Thymus (tissue), 11 donors: ENCODE data around the gene KLF3. TPM values are rescaled to one million over a fixed set of nuclear protein-coding genes. Genes with fewer than 3 reads are reported as not detected.

Experiments used
- DNase-seq, 9 donors: peaks; one replicate each; pipeline ENCODE4 v3.0.0-alpha.2; 2013; ENCODE audit warnings: low spot score in 9 of 9, low read depth in 6 of 9, missing footprints in 1 of 9
- H3K27ac ChIP-seq, 2 donors: one replicate each; pipeline ENCODE4 v1.5.1; 2013; ENCODE audit warnings: control low read depth in 1 of 2, low read depth in 1 of 2, low read length in 1 of 2, mild to moderate bottlenecking in 1 of 2, moderate library complexity in 1 of 2
- H3K27me3 ChIP-seq, 2 donors: one replicate each; pipeline ENCODE4 v1.5.1; 2013; ENCODE audit warnings: low read length in 1 of 2; ENCODE audit not compliant: control insufficient read depth in 2 of 2, insufficient read depth in 1 of 2
- H3K36me3 ChIP-seq, 2 donors: one replicate each; pipeline ENCODE4 v1.5.1; 2013; ENCODE audit warnings: low read length in 1 of 2, mild to moderate bottlenecking in 1 of 2, moderate library complexity in 1 of 2; ENCODE audit not compliant: control insufficient read depth in 2 of 2, insufficient read depth in 2 of 2
- H3K4me1 ChIP-seq, 2 donors: one replicate each; pipeline ENCODE4 v1.5.1; 2013; ENCODE audit warnings: low read length in 2 of 2; ENCODE audit not compliant: control insufficient read depth in 2 of 2, insufficient read depth in 2 of 2
- H3K4me3 ChIP-seq, 2 donors: one replicate each; pipeline ENCODE4 v1.5.1; 2013; ENCODE audit warnings: low read length in 2 of 2, control low read depth in 1 of 2, mild to moderate bottlenecking in 1 of 2
- H3K9me3 ChIP-seq, 2 donors: one replicate each; pipeline ENCODE4 v1.5.1; 2013; ENCODE audit warnings: low read length in 1 of 2, mild to moderate bottlenecking in 1 of 2; ENCODE audit not compliant: control insufficient read depth in 2 of 2, insufficient read depth in 1 of 2
- WGBS: extraction: QIAGEN DNeasy Blood & Tissue Kit; methylation state at CpG from one replicate; pipeline ENCODE4 v1.1.7; 2013; 5-methylcytosine and 5-hydroxymethylcytosine counted together
- polyA plus RNA-seq: library from polyadenylated mRNA; stranded (reverse); fragments of 200-250 nt; gene quantifications from one replicate; pipeline ENCODE4 v1.2.3, GENCODE V29; 2013
- total RNA-seq: library from RNA; stranded (reverse); fragments of 120-200 nt; gene quantifications from one replicate; pipeline ENCODE4 v1.2.4, GENCODE V29; 2013
- donor health status: healthy.

Gene KLF3
- total and polyA plus RNA-seq, 2 donors, result 11.0 to 23.8 TPM

GRCh38 chr4:38734911-38735310 is 70.9 kb downstream of the KLF3 start:
- WGBS, result 98% methylated on average over 2 of the region's 2 CpGs
- H3K4me1 ChIP-seq, result peaks cover 0 to 4% of the 10 kb centered on the region in 2 donors
- no peak overlapping the region for H3K27ac ChIP-seq
- peaks cover 0 to 7% of the 10 kb centered on the region in 2 donors for H3K9me3 ChIP-seq
- no peak overlapping the region for H3K4me3 ChIP-seq
- DNase-seq, result no peak
- H3K36me3 ChIP-seq, result no peaks in the 10 kb centered on the region
- no peaks in the 10 kb centered on the region for H3K27me3 ChIP-seq

GRCh38 chr4:38735870-38736269 is 71.9 kb downstream of the KLF3 start:
- DNase-seq, result no peak
- Histone ChIP-seq H3K9me3 (peaks cover 0 to 7% of the 10 kb centered on the region in 2 donors), H3K4me3 (no peak overlapping the region), H3K4me1 (peaks cover 0 to 4% of the 10 kb centered on the region in 2 donors), H3K27me3 (no peaks in the 10 kb centered on the region), H3K36me3 (no peaks in the 10 kb centered on the region), H3K27ac (no peak overlapping the region)
- 97% methylated on average over 3 of the region's 3 CpGs for WGBS

DNA sequence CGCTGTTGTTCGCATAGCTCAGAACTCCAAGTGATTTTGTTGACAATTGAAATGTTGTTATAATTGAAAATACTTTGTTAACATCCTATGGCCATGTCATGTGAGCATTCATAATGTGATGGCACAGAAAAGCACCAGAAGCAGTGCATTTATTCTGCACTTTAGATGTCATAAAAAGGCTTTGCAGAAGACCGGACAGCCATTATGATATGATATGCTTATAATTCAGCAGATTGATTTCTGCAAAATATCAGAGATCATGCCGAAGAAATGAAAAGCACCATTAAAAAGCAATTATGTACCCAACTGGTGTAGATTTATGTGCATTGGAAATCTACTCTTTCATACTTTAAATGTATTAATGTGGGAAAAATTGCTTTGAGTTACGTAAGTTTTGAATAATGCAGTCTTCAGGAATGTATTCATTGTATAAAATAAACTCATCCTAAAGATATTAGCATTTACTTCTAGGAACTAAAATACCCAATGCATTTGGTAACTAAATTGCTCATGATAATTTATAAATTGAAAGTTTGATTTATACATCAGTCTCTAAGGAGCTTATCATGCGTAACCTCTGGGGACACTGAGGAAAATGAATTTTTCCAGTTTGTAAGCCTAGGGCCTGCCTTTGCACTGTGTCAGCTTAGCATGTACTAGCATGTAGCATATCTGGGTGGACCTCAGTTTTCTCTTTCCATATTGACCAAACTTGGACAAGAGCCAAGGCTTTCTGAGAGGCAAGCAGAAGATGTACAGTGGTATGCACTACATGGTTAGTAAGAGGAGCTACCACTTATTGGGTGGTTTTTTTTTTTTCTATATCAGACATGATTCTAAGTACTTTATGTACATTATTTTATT is 75.2 kb downstream of the KLF3 start:
- H3K4me1 ChIP-seq, result peaks cover 0 to 2% of the 10 kb centered on the region in 2 donors
- no peak for DNase-seq
- H3K27ac ChIP-seq, result no peak overlapping the region
- no peaks in the 10 kb centered on the region for H3K36me3 ChIP-seq
- H3K4me3 ChIP-seq, result no peak overlapping the region
- WGBS, result 98% methylated on average over 6 of the region's 6 CpGs
- no peaks in the 10 kb centered on the region for H3K27me3 ChIP-seq
- no peaks in the 10 kb centered on the region for H3K9me3 ChIP-seq

- H3K27me3 ChIP-seq, result no peaks in the 10 kb centered on the region
- H3K4me1 ChIP-seq, result peaks cover 0 to 2% of the 10 kb centered on the region in 2 donors
- H3K27ac ChIP-seq, result no peak overlapping the region
- H3K4me3 ChIP-seq, result no peak overlapping the region
- H3K36me3 ChIP-seq, result no peaks in the 10 kb centered on the region
- H3K9me3 ChIP-seq, result no peaks in the 10 kb centered on the region
- 80% methylated on average over 2 of the region's 2 CpGs for WGBS
- no peak for DNase-seq
Measured at GRCh38 chr4:38740303-38740702, 76.3 kb downstream of the KLF3 start.

DNA sequence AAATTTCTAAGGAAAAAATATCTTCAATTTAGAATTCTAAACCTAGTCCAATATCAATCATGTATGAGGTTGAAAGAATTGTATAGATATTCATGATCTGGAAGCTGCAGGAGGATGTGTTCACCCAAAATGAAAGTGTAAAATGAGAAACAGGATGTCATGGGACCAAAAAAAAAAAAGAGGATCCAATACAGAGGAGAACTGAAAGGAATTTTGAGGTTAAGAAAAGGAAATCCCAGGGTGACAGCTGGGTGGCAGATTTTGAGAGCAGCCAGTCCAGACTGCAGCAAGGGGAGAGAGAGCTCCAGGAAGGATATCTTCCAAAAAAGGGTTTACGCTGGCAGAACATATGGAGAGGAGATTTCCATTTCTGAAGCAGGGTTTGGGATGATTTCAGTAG is 79.9 kb downstream of the KLF3 start:
- Histone ChIP-seq H3K27me3 (no peaks in the 10 kb centered on the region), H3K9me3 (peaks cover 0 to 14% of the 10 kb centered on the region in 2 donors), H3K27ac (no peak overlapping the region), H3K36me3 (no peaks in the 10 kb centered on the region), H3K4me1 (peaks cover 0 to 2% of the 10 kb centered on the region in 2 donors), H3K4me3 (no peak overlapping the region)
- DNase-seq, result no peak
- 77% methylated on average over 1 of the region's 1 CpG for WGBS

- no peak for DNase-seq
- Histone ChIP-seq H3K4me1 (peaks cover 0 to 2% of the 10 kb centered on the region in 2 donors), H3K9me3 (peaks cover 0 to 14% of the 10 kb centered on the region in 2 donors), H3K36me3 (no peaks in the 10 kb centered on the region), H3K27ac (no peak overlapping the region), H3K4me3 (no peak overlapping the region), H3K27me3 (no peaks in the 10 kb centered on the region)
- WGBS, result 98% methylated on average over 5 of the region's 5 CpGs
Measured at GRCh38 chr4:38745881-38746280, 81.9 kb downstream of the KLF3 start.

GRCh38 chr4:38747629-38748028 is 83.6 kb downstream of the KLF3 start:
- DNase-seq, result no peak
- H3K4me1 ChIP-seq, result peaks cover 0 to 2% of the 10 kb centered on the region in 2 donors
- H3K9me3 ChIP-seq, result peaks cover 0 to 14% of the 10 kb centered on the region in 2 donors
- no peak overlapping the region for H3K27ac ChIP-seq
- no peaks in the 10 kb centered on the region for H3K27me3 ChIP-seq
- H3K4me3 ChIP-seq, result no peak overlapping the region
- no peaks in the 10 kb centered on the region for H3K36me3 ChIP-seq

GRCh38 chr4:38749336-38749735 is 85.3 kb downstream of the KLF3 start:
- H3K9me3 ChIP-seq, result peaks cover 0 to 14% of the 10 kb centered on the region in 2 donors
- no peak for DNase-seq
- 96% methylated on average over 4 of the region's 4 CpGs for WGBS
- H3K4me1 ChIP-seq, result no peaks in the 10 kb centered on the region
- no peaks in the 10 kb centered on the region for H3K27me3 ChIP-seq
- H3K36me3 ChIP-seq, result no peaks in the 10 kb centered on the region
- no peak overlapping the region for H3K4me3 ChIP-seq
- H3K27ac ChIP-seq, result no peak overlapping the region
